OCI-LY3 (cell line): Measurements from ENCODE around the gene EPN1.
"Not testable (repeated sequence)": the region's sequence is repeated elsewhere in the genome, so short reads cannot be mapped to it uniquely, and the experiment has no call there.

ENCODE experiments used
- H2AFZ ChIP-seq: fragments of 200-600, 300-600 bp; shearing (Covaris generic); 2 replicates; pipeline ENCODE4 v1.6.0; 2014; ENCODE audit warnings: antibody characterized with exemption, low read depth, low read length
- H3K27ac ChIP-seq: fragments of 200-600, 300-600 bp; sonication (generic); 2 replicates; pipeline ENCODE4 v1.5.1; 2014; ENCODE audit warnings: mild to moderate bottlenecking, low read length, moderate library complexity, mixed read lengths
- H3K27me3 ChIP-seq: fragments of 200-600, 300-600 bp; sonication (generic); 2 replicates; pipeline ENCODE4 v1.6.1; 2014; ENCODE audit warnings: low read depth, low read length, mixed read lengths
- H3K36me3 ChIP-seq: fragments of 200-600, 300-600 bp; sonication (generic); replicated peaks from 2 replicates; pipeline ENCODE3; 2014; ENCODE audit warnings: low read depth, low read length, mixed read lengths
- H3K4me1 ChIP-seq: fragments of 300-600, 200-600 bp; sonication (generic); 2 replicates; pipeline ENCODE4 v1.6.1; 2014; ENCODE audit warnings: low read length, mixed read lengths
- H3K4me2 ChIP-seq: fragments of 200-600, 300-600 bp; sonication (generic); 2 replicates; pipeline ENCODE4 v1.6.1; 2014; ENCODE audit warnings: low read length, mixed read lengths
- H3K4me3 ChIP-seq: fragments of 300-600, 200-600 bp; sonication (generic); 2 replicates; pipeline ENCODE4 v1.5.1; 2014; ENCODE audit warnings: antibody characterized with exemption, mild to moderate bottlenecking, low read length, moderate library complexity
- H3K79me2 ChIP-seq: fragments of 300-600, 200-600 bp; shearing (Covaris generic); 2 replicates; pipeline ENCODE4 v1.6.1; 2014; ENCODE audit warnings: mild to moderate bottlenecking, low read length, mixed read lengths
- H3K9ac ChIP-seq: fragments of 300-600, 200-600 bp; shearing (Covaris generic); 2 replicates; pipeline ENCODE4 v1.6.0; 2014; ENCODE audit warnings: mild to moderate bottlenecking, low read length, moderate library complexity
- H3K9me3 ChIP-seq: fragments of 200-600, 300-600 bp; shearing (Covaris generic); 2 replicates; pipeline ENCODE4 v1.6.1; 2014; ENCODE audit warnings: low read length, mixed read lengths; ENCODE audit not compliant: insufficient read depth
- H4K20me1 ChIP-seq: fragments of 200-600, 300-600 bp; sonication (generic); 2 replicates; pipeline ENCODE4 v1.6.1; 2016; ENCODE audit warnings: low read length, mixed read lengths; ENCODE audit not compliant: insufficient read depth
- TF ChIP-seq, protein P1 (sequence below): fragments of 200-600, 300-600 bp; sonication (generic); IDR thresholded peaks from 2 replicates; pipeline ENCODE4 v1.5.1; 2014; ENCODE audit warnings: antibody characterized with exemption, low read length, low read depth

Gene EPN1

GRCh38 chr19:55753401-55753800 lies 78.4 kb downstream of the EPN1 start:
- TF ChIP-seq, protein P1, sequence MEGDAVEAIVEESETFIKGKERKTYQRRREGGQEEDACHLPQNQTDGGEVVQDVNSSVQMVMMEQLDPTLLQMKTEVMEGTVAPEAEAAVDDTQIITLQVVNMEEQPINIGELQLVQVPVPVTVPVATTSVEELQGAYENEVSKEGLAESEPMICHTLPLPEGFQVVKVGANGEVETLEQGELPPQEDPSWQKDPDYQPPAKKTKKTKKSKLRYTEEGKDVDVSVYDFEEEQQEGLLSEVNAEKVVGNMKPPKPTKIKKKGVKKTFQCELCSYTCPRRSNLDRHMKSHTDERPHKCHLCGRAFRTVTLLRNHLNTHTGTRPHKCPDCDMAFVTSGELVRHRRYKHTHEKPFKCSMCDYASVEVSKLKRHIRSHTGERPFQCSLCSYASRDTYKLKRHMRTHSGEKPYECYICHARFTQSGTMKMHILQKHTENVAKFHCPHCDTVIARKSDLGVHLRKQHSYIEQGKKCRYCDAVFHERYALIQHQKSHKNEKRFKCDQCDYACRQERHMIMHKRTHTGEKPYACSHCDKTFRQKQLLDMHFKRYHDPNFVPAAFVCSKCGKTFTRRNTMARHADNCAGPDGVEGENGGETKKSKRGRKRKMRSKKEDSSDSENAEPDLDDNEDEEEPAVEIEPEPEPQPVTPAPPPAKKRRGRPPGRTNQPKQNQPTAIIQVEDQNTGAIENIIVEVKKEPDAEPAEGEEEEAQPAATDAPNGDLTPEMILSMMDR, result no peak
- H3K4me3 ChIP-seq, result no peak overlapping the region
- no peaks in the 10 kb centered on the region for H4K20me1 ChIP-seq
- H3K4me1 ChIP-seq, result no peaks in the 10 kb centered on the region
- no peaks in the 10 kb centered on the region for H3K36me3 ChIP-seq
- no peaks in the 10 kb centered on the region for H3K27me3 ChIP-seq
- H3K9ac ChIP-seq, result no peak overlapping the region
- no peaks in the 10 kb centered on the region for H3K9me3 ChIP-seq
- H3K27ac ChIP-seq, result no peak overlapping the region
- H3K4me2 ChIP-seq, result no peak overlapping the region
- H2AFZ ChIP-seq, result no peak overlapping the region
- no peaks in the 10 kb centered on the region for H3K79me2 ChIP-seq

DNA sequence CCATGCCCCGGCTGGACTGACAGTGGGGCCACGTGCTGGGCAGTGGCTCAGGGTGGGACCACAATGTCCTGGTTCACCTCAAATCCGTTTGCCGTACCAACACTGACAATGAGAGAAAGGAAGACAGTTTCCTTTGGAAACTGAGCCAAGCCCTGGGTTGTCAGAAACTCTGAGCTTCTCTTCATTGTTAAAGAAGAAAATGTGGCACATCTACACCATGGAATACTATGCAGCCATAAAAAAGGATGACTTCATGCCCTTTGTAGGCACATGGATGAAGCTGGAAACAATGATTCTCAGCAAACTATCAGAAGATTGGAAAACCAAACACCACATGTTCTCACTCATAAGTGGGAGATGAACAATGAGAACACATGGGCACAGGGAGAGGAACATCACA lies 81.8 kb downstream of the EPN1 start:
- H3K27me3 ChIP-seq, H3K27ac ChIP-seq, H3K79me2 ChIP-seq, H3K4me2 ChIP-seq, H3K4me1 ChIP-seq, H3K9ac ChIP-seq, H4K20me1 ChIP-seq, H3K4me3 ChIP-seq, H3K9me3 ChIP-seq, H3K36me3 ChIP-seq, H2AFZ ChIP-seq: not testable (repeated sequence)

- not testable (repeated sequence) for H3K4me2 ChIP-seq, H3K4me3 ChIP-seq, H3K36me3 ChIP-seq, H3K9me3 ChIP-seq, H4K20me1 ChIP-seq, H3K9ac ChIP-seq, H3K4me1 ChIP-seq, H2AFZ ChIP-seq, H3K27me3 ChIP-seq, H3K27ac ChIP-seq, H3K79me2 ChIP-seq
Measured at GRCh38 chr19:55758797-55759196, 83.8 kb downstream of the EPN1 start, which contains the start of gene RFPL4A. RFPL4A (plus strand) TSS chr19:55759097; CDS start chr19:55761801, 2,704 bp downstream.
